Mesothelial cell of epicardium (in vitro differentiated cells): ENCODE data around the gene HES4. TPM values are rescaled to one million over a fixed set of nuclear protein-coding genes. Genes with fewer than 3 reads are reported as not detected.
"Not testable (repeated sequence)": the region's sequence is repeated elsewhere in the genome, so short reads cannot be mapped to it uniquely, and the experiment has no call there.

Experiments used
- DNase-seq, 2 experiments: peaks; one replicate each; pipeline ENCODE4 v3.0.0; 2021; ENCODE audit warnings: low spot score in 2 of 2; ENCODE audit not compliant: unreplicated experiment in 2 of 2
- H3K27ac Mint-ChIP-seq: 2 replicates; pipeline ENCODE4 v1.8.0; 2021; ENCODE audit warnings: mixed read lengths
- H3K27me3 Mint-ChIP-seq: 2 replicates; pipeline ENCODE4 v1.8.0; 2021; ENCODE audit warnings: low read depth, mixed read lengths
- H3K36me3 Mint-ChIP-seq: 2 replicates; pipeline ENCODE4 v1.8.0; 2021; ENCODE audit warnings: mixed read lengths
- H3K4me1 Mint-ChIP-seq: 2 replicates; pipeline ENCODE4 v1.8.0; 2021; ENCODE audit warnings: mixed read lengths
- H3K4me3 Mint-ChIP-seq: 2 replicates; pipeline ENCODE4 v1.8.0; 2021; ENCODE audit warnings: mild to moderate bottlenecking, moderate library complexity, mixed read lengths
- H3K9me3 Mint-ChIP-seq: 2 replicates; pipeline ENCODE4 v1.8.0; 2021; ENCODE audit warnings: mixed read lengths
- total RNA-seq: library from RNA; stranded (reverse); gene quantifications from 3 replicates; pipeline ENCODE4 v1.2.1, GENCODE V29; 2021
- TF ChIP-seq, protein P1 (sequence below): fragments of 200-600 bp; sonication (generic); IDR thresholded peaks from one replicate; pipeline ENCODE4 v1.5.0; 2021; ENCODE audit warnings: antibody characterized with exemption; ENCODE audit not compliant: unreplicated experiment

The HES4 gene
- total RNA-seq, 1 donor from 2014 or later, result 92.0 TPM

DNA sequence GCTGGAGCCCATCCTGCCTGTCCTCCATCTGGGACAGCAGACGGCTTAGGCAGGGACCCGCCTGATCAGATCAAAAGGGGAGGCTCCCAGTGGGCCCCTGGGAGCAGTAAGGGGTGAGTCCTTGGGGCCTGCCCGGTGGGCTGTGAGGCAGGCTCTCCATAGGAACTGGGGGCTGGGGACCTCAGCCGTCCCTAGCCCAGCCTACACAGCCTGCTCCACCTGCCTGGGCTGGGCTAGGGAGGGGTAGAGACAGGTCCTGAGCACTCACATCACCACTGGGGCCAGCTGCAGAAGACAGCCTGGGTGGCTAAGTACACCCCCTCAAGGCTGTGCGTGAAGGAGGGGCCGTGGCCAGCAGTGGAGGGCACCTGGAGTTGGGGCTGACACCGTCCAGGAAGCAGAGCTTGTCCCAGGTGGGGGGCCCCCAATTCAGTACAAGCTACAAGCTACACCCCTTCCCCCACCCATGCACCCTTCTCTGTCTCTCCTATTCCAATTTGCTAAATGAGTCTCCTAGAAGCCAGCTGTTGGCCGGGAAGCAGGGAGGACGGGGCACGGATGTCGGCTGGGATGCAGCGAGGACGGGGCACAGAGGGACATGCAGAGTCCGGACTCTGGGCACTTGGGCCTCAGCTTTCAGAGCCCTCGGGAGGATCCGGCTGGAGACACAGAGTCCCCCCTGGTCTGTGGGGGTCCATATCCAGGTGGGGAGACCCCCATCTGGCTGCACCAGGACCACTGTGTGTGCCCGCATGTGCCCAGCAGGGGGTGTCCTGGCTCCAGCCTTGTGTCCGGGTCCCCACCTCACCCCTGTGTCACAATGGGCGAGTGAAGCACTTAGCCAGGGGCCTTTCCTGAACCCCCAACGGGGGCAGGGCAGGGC lies 15.1 kb upstream of the HES4 start:
- Mint-ChIP-seq H3K4me1 (peaks cover 27% of the 10 kb centered on the region), H3K36me3 (peaks cover 7% of the 10 kb centered on the region), H3K4me3 (peak overlapping the region; percentile 89), H3K27me3 (no peaks in the 10 kb centered on the region), H3K27ac (peak overlapping the region; percentile 97), H3K9me3 (no peaks in the 10 kb centered on the region)
- TF ChIP-seq, protein P1, sequence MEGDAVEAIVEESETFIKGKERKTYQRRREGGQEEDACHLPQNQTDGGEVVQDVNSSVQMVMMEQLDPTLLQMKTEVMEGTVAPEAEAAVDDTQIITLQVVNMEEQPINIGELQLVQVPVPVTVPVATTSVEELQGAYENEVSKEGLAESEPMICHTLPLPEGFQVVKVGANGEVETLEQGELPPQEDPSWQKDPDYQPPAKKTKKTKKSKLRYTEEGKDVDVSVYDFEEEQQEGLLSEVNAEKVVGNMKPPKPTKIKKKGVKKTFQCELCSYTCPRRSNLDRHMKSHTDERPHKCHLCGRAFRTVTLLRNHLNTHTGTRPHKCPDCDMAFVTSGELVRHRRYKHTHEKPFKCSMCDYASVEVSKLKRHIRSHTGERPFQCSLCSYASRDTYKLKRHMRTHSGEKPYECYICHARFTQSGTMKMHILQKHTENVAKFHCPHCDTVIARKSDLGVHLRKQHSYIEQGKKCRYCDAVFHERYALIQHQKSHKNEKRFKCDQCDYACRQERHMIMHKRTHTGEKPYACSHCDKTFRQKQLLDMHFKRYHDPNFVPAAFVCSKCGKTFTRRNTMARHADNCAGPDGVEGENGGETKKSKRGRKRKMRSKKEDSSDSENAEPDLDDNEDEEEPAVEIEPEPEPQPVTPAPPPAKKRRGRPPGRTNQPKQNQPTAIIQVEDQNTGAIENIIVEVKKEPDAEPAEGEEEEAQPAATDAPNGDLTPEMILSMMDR, result peak; percentile 37
- no peak for DNase-seq

- H3K36me3 Mint-ChIP-seq, result peaks cover 9% of the 10 kb centered on the region
- DNase-seq, result peak in 1 of 2 experiments; percentile 19
These were observed 14.2 kb upstream of the HES4 start for GRCh38 chr1:1013922-1014648.

GRCh38 chr1:1013105-1013921 lies 13.4 kb upstream of the HES4 start, which contains the start of gene ISG15:
ISG15 (plus strand) TSS chr1:1013497; CDS start chr1:1013574, 77 bp downstream.
- H3K9me3 Mint-ChIP-seq, result no peaks in the 10 kb centered on the region
- H3K4me3 Mint-ChIP-seq, result peak within 1 kb of the TSS; percentile 89
- peaks cover 27% of the 10 kb centered on the region for H3K4me1 Mint-ChIP-seq
- peak; percentile 62 to 86 for DNase-seq
- TF ChIP-seq, protein P1, result no peak
- no peaks in the 10 kb centered on the region for H3K27me3 Mint-ChIP-seq
- H3K36me3 Mint-ChIP-seq, result peaks cover 11% of the 10 kb centered on the region
- peak within 1 kb of the TSS; percentile 97 for H3K27ac Mint-ChIP-seq

More at GRCh38 chr1:1013922-1014648, 14.2 kb upstream of the HES4 start:
- Mint-ChIP-seq H3K9me3 (no peaks in the 10 kb centered on the region), H3K4me3 (peak overlapping the region; percentile 89), H3K27ac (peak overlapping the region; percentile 97), H3K27me3 (no peaks in the 10 kb centered on the region), H3K4me1 (peaks cover 27% of the 10 kb centered on the region)
- TF ChIP-seq, protein P1, result no peak

GRCh38 chr1:1012736-1013104 lies 12.8 kb upstream of the HES4 start:
- DNase-seq, H3K27me3 Mint-ChIP-seq, H3K9me3 Mint-ChIP-seq: not testable (repeated sequence)
- H3K27ac Mint-ChIP-seq, result peak overlapping the region; percentile 97
- peak overlapping the region; percentile 89 for H3K4me3 Mint-ChIP-seq
- H3K36me3 Mint-ChIP-seq, result peaks cover 13% of the 10 kb centered on the region
- H3K4me1 Mint-ChIP-seq, result peaks cover 27% of the 10 kb centered on the region

- Mint-ChIP-seq H3K4me1 (peaks cover 24% of the 10 kb centered on the region), H3K36me3 (peaks cover 10% of the 10 kb centered on the region), H3K27me3 (no peaks in the 10 kb centered on the region), H3K9me3 (no peaks in the 10 kb centered on the region), H3K27ac (no peak overlapping the region), H3K4me3 (no peak overlapping the region)
- DNase-seq, result no peak
- TF ChIP-seq, protein P1, result no peak
These were observed 11.6 kb upstream of the HES4 start for GRCh38 chr1:1011396-1011949.

DNA sequence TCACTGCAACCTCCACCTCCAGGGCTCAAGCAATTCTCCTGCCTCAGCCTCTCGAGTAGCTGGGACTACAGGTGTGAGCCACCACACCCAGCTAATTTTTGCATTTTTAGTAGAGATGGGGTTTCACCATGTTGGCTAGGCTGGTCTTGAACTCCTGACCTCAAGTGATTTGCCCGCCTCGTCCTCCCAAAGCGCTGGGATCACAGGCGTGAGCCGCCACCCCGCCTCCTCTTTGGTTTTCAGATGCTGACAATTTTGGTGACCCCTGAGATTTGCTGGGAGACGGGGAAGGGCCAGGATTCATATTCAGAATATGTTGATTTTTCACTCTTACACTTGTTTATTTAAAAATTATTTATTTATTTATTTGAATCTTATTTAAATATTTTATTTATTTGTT lies 10.2 kb upstream of the HES4 start:
- DNase-seq, H3K27me3 Mint-ChIP-seq, H3K4me3 Mint-ChIP-seq, H3K27ac Mint-ChIP-seq, H3K36me3 Mint-ChIP-seq, H3K9me3 Mint-ChIP-seq: not testable (repeated sequence)
- peaks cover 31% of the 10 kb centered on the region for H3K4me1 Mint-ChIP-seq
